HepG2 (cell line): Measurements from ENCODE around the gene ATP5PB. TPM values are rescaled to one million over a fixed set of nuclear protein-coding genes. Genes with fewer than 3 reads are reported as not detected.

Experiments
- CEBPB ChIP-seq: IDR thresholded peaks from 2 replicates; pipeline ENCODE4 v1.6.1; 2011; ENCODE audit warnings: low read depth, low read length, improper control_type of control experiment, borderline replicate concordance
- EP300 ChIP-seq, 3 experiments: sonication (generic) in 1 of 3; formaldehyde crosslinking in 1 of 3; IDR thresholded peaks; 2 replicates each; pipeline versions ENCODE4 v1.5.1 to v1.6.1; 2011 to 2020; ENCODE audit warnings: low read depth in 2 of 3, low read length in 2 of 3, borderline replicate concordance in 1 of 3, improper control_type of control experiment in 1 of 3, mild to moderate bottlenecking in 1 of 3, missing genetic modification reagents in 1 of 3, moderate library complexity in 1 of 3
- FOXK1 ChIP-seq: sonication (generic); formaldehyde crosslinking; IDR thresholded peaks from 2 replicates; pipeline ENCODE4 v1.4.0; 2020; ENCODE audit warnings: low read depth, missing genetic modification reagents, borderline replicate concordance
- FOXK2 ChIP-seq: fragments of 450-650 bp; IDR thresholded peaks from 2 replicates; pipeline ENCODE4 v1.6.1; 2016
- HNF1A ChIP-seq, 2 experiments: sonication (generic) in 1 of 2; formaldehyde crosslinking in 1 of 2; IDR thresholded peaks; 2 replicates each; pipeline versions ENCODE4 v1.4.0 to v1.6.1; 2016 to 2020; ENCODE audit warnings: borderline replicate concordance in 1 of 2, low read depth in 1 of 2, mild to moderate bottlenecking in 1 of 2, missing genetic modification reagents in 1 of 2
- KAT8 ChIP-seq: IDR thresholded peaks from 2 replicates; pipeline ENCODE4 v1.6.1; 2016; ENCODE audit warnings: missing genetic modification reagents, missing compliant biosample characterization
- KLF6 ChIP-seq: IDR thresholded peaks from 2 replicates; pipeline ENCODE4 v1.8.0; 2016; ENCODE audit warnings: missing biosample characterization, missing genetic modification reagents
- MYC ChIP-seq: sonication (generic); formaldehyde crosslinking; IDR thresholded peaks from 2 replicates; pipeline ENCODE4 v1.9.0; 2021; ENCODE audit warnings: missing genetic modification reagents, borderline replicate concordance
- NONO ChIP-seq, 2 experiments: fragments of 450-650 bp in 1 of 2; sonication (generic) in 1 of 2; formaldehyde crosslinking in 1 of 2; IDR thresholded peaks in 1 of 2; conservative IDR thresholded peaks in 1 of 2; 2 replicates each; pipeline versions ENCODE4 v1.6.1 to v1.8.0; 2017 to 2022; ENCODE audit warnings: mild to moderate bottlenecking in 1 of 2, missing genetic modification reagents in 1 of 2, moderate library complexity in 1 of 2
- NR2C2 ChIP-seq: sonication (generic); formaldehyde crosslinking; IDR thresholded peaks from 2 replicates; pipeline ENCODE4 v1.4.0; 2020; ENCODE audit warnings: missing genetic modification reagents, mild to moderate bottlenecking, moderate library complexity, borderline replicate concordance
- PLSCR1 ChIP-seq: sonication (generic); formaldehyde crosslinking; IDR thresholded peaks from 2 replicates; pipeline ENCODE4 v1.5.0; 2020; ENCODE audit warnings: missing genetic modification reagents, mild to moderate bottlenecking, borderline replicate concordance
- RCOR2 ChIP-seq: IDR thresholded peaks from 2 replicates; pipeline ENCODE4 v1.6.1; 2016; ENCODE audit warnings: missing biosample characterization, missing genetic modification reagents
- SAP130 ChIP-seq: IDR thresholded peaks from 2 replicates; pipeline ENCODE4 v1.6.1; 2016; ENCODE audit warnings: low read depth
- SIX4 ChIP-seq: sonication (generic); formaldehyde crosslinking; IDR thresholded peaks from 2 replicates; pipeline ENCODE4 v1.4.0; 2020; ENCODE audit warnings: missing genetic modification reagents
- SOX13 ChIP-seq, 3 experiments: fragments of 450-650 bp in 1 of 3; sonication (generic) in 1 of 3; formaldehyde crosslinking in 1 of 3; IDR thresholded peaks in 2 of 3; conservative IDR thresholded peaks in 1 of 3; 2 replicates each; pipeline versions ENCODE4 v1.5.0 to v1.6.1; 2016 to 2020; ENCODE audit warnings: antibody characterized with exemption in 1 of 3, mild to moderate bottlenecking in 1 of 3, missing compliant biosample characterization in 1 of 3, missing genetic modification reagents in 1 of 3, moderate library complexity in 1 of 3
- TEAD3 ChIP-seq: optimal IDR thresholded peaks from 2 replicates; pipeline ENCODE3; 2016; ENCODE audit warnings: borderline replicate concordance
- XBP1 ChIP-seq: sonication (generic); formaldehyde crosslinking; IDR thresholded peaks from 2 replicates; pipeline ENCODE4 v1.5.0; 2020; ENCODE audit warnings: missing genetic modification reagents
- ZFP1 ChIP-seq: IDR thresholded peaks from 2 replicates; pipeline ENCODE4 v1.6.1; 2016
- ZMYM3 ChIP-seq: sonication (generic); formaldehyde crosslinking; IDR thresholded peaks from 2 replicates; pipeline ENCODE4 v1.5.1; 2020; ENCODE audit warnings: mild to moderate bottlenecking, missing genetic modification reagents
- ZNF292 ChIP-seq: sonication (generic); formaldehyde crosslinking; IDR thresholded peaks from 2 replicates; pipeline ENCODE4 v1.8.1; 2022; ENCODE audit warnings: mild to moderate bottlenecking, low read depth, missing genetic modification reagents, borderline replicate concordance
- ZNF331 ChIP-seq: sonication (generic); formaldehyde crosslinking; IDR thresholded peaks from 2 replicates; pipeline ENCODE4 v1.4.0; 2020; ENCODE audit warnings: missing genetic modification reagents
- ZNF772 ChIP-seq: sonication (generic); formaldehyde crosslinking; IDR thresholded peaks from 2 replicates; pipeline ENCODE4 v1.5.0; 2020; ENCODE audit warnings: mild to moderate bottlenecking, missing genetic modification reagents
- polyA plus RNA-seq, 8 experiments: library from polyadenylated mRNA; depleted of rRNA in 3 of 8; stranded (reverse) in 7 of 8; unstranded in 1 of 8; fragments of >200 nt; fragmentation: Illumina TruSeq in 4 of 8; extraction: Trizol in 4 of 8; gene quantifications; 2 replicates each; pipeline versions ENCODE4 v1.2.1 to v1.2.3, GENCODE V29; 2011 to 2016; ENCODE audit warnings: low read depth in 4 of 8, missing spikeins in 1 of 8, mixed read lengths in 1 of 8; ENCODE audit not compliant: insufficient read depth in 1 of 8
- total RNA-seq, 5 experiments: library from RNA; depleted of rRNA; stranded (reverse); fragments of >200 nt; fragmentation: Illumina TruSeq; extraction: Trizol; gene quantifications; 2 replicates each; pipeline ENCODE4 v1.2.3, GENCODE V29; 2016; ENCODE audit warnings: low read depth in 1 of 5
- TF ChIP-seq, protein P1 (sequence below): IDR thresholded peaks from 2 replicates; pipeline ENCODE4 v1.6.1; 2016; ENCODE audit warnings: mild to moderate bottlenecking

ATP5PB gene
- total and polyA plus RNA-seq, 2 of the 13 experiments (the other 11 are each of a cell fraction or from before 2014, with no cell fraction given) = 297 to 541 TPM

DNA sequence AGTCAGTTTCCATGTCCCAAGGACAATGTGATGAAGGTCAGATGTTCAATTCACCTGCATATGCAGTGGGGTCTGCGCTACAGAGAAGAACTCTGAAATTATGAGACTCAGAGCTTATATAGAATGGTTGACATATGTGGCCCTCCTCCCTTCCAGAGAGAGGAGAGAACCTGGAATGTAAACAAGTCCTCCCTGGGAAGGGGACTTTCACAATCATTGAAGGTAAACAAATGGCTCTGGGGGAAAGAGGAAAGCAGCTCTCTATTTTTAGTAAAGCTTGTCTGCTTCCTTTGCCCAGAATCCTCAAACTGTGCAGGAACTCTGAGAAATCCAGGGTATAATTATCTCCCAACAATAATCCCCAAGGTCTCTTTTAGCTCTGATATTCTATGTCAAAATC lies 31.5 kb upstream of the ATP5PB start (continued):
- TF ChIP-seq PLSCR1 = no peak; the same call in 1 of the 2 replicates
- no peak for TF ChIP-seq XBP1 (CRISPR knock-in tag)
- 0 out of 2 replicates have a peak, but pooled peaks have one; percentile 9 for TF ChIP-seq ZMYM3 (CRISPR knock-in tag)
- no peak for TF ChIP-seq SIX4 (CRISPR knock-in tag)
- peak; percentile 49; the same call in 1 of the 2 replicates for TF ChIP-seq RCOR2 (CRISPR knock-in tag)
- 0 out of 2 replicates have a peak, but pooled peaks have one; percentile 41 for TF ChIP-seq KLF6
- TF ChIP-seq ZFP1 (CRISPR knock-in tag) = peak; percentile 65; the same call in 1 of the 2 replicates
- TF ChIP-seq NR2C2 (CRISPR knock-in tag) = no peak
- peak; percentile 73; the same call in 1 of the 2 replicates for TF ChIP-seq FOXK2
- TF ChIP-seq SOX13 (IDR thresholded peaks at IDR 0.05) = no peak
- TF ChIP-seq SOX13 (CRISPR knock-in tag; conservative IDR thresholded peaks at IDR 0.05 in 1 of 2, IDR thresholded peaks at IDR 0.05 in 1 of 2) = peak in 1 of 2 experiments; percentile 76; a peak in 2 of 4 replicates
- 0 out of 2 replicates have a peak, but pooled peaks have one; percentile 60 for TF ChIP-seq ZNF292
- peak; percentile 76; the same call in 1 of the 2 replicates for TF ChIP-seq ZNF331
- TF ChIP-seq EP300 (IDR thresholded peaks at IDR 0.05; ENCODE audit: low read depth in 2 of 2, low read length in 2 of 2) = peak in 1 of 2 experiments; percentile 75; a peak in 2 of 4 replicates
- TF ChIP-seq EP300 (CRISPR knock-in tag; IDR thresholded peaks at IDR 0.05; ENCODE audit: borderline replicate concordance) = no peak
- no peak for TF ChIP-seq HNF1A (IDR thresholded peaks at IDR 0.05; ENCODE audit: low read depth)
- peak; percentile 38; the same call in 1 of the 2 replicates for TF ChIP-seq HNF1A (CRISPR knock-in tag; IDR thresholded peaks at IDR 0.05; ENCODE audit: borderline replicate concordance)
- TF ChIP-seq, protein P1, sequence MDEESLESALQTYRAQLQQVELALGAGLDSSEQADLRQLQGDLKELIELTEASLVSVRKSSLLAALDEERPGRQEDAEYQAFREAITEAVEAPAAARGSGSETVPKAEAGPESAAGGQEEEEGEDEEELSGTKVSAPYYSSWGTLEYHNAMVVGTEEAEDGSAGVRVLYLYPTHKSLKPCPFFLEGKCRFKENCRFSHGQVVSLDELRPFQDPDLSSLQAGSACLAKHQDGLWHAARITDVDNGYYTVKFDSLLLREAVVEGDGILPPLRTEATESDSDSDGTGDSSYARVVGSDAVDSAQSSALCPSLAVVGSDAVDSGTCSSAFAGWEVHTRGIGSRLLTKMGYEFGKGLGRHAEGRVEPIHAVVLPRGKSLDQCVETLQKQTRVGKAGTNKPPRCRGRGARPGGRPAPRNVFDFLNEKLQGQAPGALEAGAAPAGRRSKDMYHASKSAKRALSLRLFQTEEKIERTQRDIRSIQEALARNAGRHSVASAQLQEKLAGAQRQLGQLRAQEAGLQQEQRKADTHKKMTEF = peak; percentile 44; the same call in 1 of the 2 replicates
- TF ChIP-seq NONO (IDR thresholded peaks at IDR 0.05) = no peak
- TF ChIP-seq NONO (CRISPR knock-in tag; conservative IDR thresholded peaks at IDR 0.05) = peak; percentile 50; the same call in 1 of the 2 replicates
- TF ChIP-seq KAT8 (CRISPR knock-in tag) = peak; percentile 71; the same call in 1 of the 2 replicates
- TF ChIP-seq ZNF772 = 0 out of 2 replicates have a peak, but pooled peaks have one; percentile 13
- TF ChIP-seq SAP130 = peak; percentile 74
- peak; percentile 88 for TF ChIP-seq CEBPB
- TF ChIP-seq FOXK1 (CRISPR knock-in tag) = peak; percentile 94
- no peak for TF ChIP-seq MYC
- TF ChIP-seq TEAD3 = peak; percentile 100
